Umbilical cord (tissue), 2 donors: ENCODE measurements around the gene SYNGR4. TPM values are rescaled to one million over a fixed set of nuclear protein-coding genes. Genes with fewer than 3 reads are reported as not detected.

Experiments
- DNase-seq: peaks from one replicate; pipeline ENCODE4 v3.0.0-alpha.2; 2015; ENCODE audit warnings: low spot score
- total RNA-seq: library from RNA; depleted of rRNA; stranded (reverse); fragments of >200 nt; gene quantifications from one replicate; pipeline ENCODE4 v1.2.3, GENCODE V29; 2014; ENCODE audit warnings: low replicate concordance; ENCODE audit not compliant: insufficient read depth

The SYNGR4 gene
- total RNA-seq, 1 donor from 2014 or later, result not detected

- peak; percentile 91 for DNase-seq
Observed at GRCh38 chr19:48396016-48396823, 32.1 kb downstream of the SYNGR4 start.

GRCh38 chr19:48396824-48397176 is 32.6 kb downstream of the SYNGR4 start:
- DNase-seq, result no peak

- peak; percentile 72 for DNase-seq
Observed at GRCh38 chr19:48397263-48398101, 33.3 kb downstream of the SYNGR4 start.

- DNase-seq, result no peak
Observed at GRCh38 chr19:48398102-48398374, 33.9 kb downstream of the SYNGR4 start.

GRCh38 chr19:48398375-48399235 is 34.4 kb downstream of the SYNGR4 start:
- DNase-seq, result peak; percentile 79

- DNase-seq, result peak; percentile 60
Observed at GRCh38 chr19:48400018-48400742, 36.0 kb downstream of the SYNGR4 start.

GRCh38 chr19:48401287-48401686 is 37.1 kb downstream of the SYNGR4 start:
- no peak for DNase-seq

GRCh38 chr19:48403606-48404005 is 39.4 kb downstream of the SYNGR4 start:
- DNase-seq, result peak; percentile 61

- DNase-seq, result no peak
Observed at GRCh38 chr19:48405010-48405659, 41.0 kb downstream of the SYNGR4 start.

- DNase-seq, result no peak
Observed at GRCh38 chr19:48405850-48406249, 41.7 kb downstream of the SYNGR4 start.

GRCh38 chr19:48413879-48414587 is 49.9 kb downstream of the SYNGR4 start:
- DNase-seq, result no peak

GRCh38 chr19:48415395-48415794 is 51.2 kb downstream of the SYNGR4 start:
- DNase-seq, result no peak

- no peak for DNase-seq
Observed at GRCh38 chr19:48415806-48416221, 51.6 kb downstream of the SYNGR4 start.

- no peak for DNase-seq
Observed at GRCh38 chr19:48417421-48417820, 53.3 kb downstream of the SYNGR4 start.

- DNase-seq, result no peak
Observed at GRCh38 chr19:48418317-48419064, 54.3 kb downstream of the SYNGR4 start.

GRCh38 chr19:48419158-48419920 is 55.2 kb downstream of the SYNGR4 start:
- peak; percentile 51 for DNase-seq

- peak; percentile 49 for DNase-seq
Observed at GRCh38 chr19:48421548-48421947, 57.4 kb downstream of the SYNGR4 start.

- peak; percentile 49 for DNase-seq
Observed at GRCh38 chr19:48424694-48425219, 60.6 kb downstream of the SYNGR4 start.
